B cell (primary cell): ENCODE data around the gene AGR2. TPM values are rescaled to one million over a fixed set of nuclear protein-coding genes. Genes with fewer than 3 reads are reported as not detected.

Experiments used
- ATAC-seq: fragments of 200-7000 bp; cut with Tn5 transposase; one replicate; pipeline ENCODE4 v1.10.0; 2021; ENCODE audit warnings: low read depth, mild to moderate bottlenecking, moderate number of reproducible peaks, moderate library complexity
- CTCF ChIA-PET: fragments of 350-600 bp; sonication (Branson Sonifier 250); formaldehyde crosslinking; loops from one replicate; lab custom pipeline; 2021; ENCODE audit warnings: antibody characterized with exemption, inconsistent platforms; lab: Charles Lee
- POLR2A ChIA-PET: fragments of 350-600 bp; sonication (Branson Sonifier 250); formaldehyde crosslinking; loops from one replicate; lab custom pipeline; 2021; ENCODE audit warnings: antibody characterized with exemption; lab: Charles Lee
- DNase-seq: peaks from one replicate; pipeline ENCODE4 v3.0.0; 2013
- H2AFZ ChIP-seq: 2 replicates; pipeline ENCODE4 v1.6.1; 2012; ENCODE audit warnings: mild to moderate bottlenecking, low read depth, low read length; ENCODE audit not compliant: insufficient read depth, poor library complexity, severe bottlenecking
- H3K27ac ChIP-seq, 2 donors: 1 replicate in 1 of 2; 2 replicates in 1 of 2; pipeline ENCODE4 v1.5.1; 2012 to 2013; ENCODE audit warnings: low read length in 2 of 2, mild to moderate bottlenecking in 2 of 2, moderate library complexity in 1 of 2
- H3K27me3 ChIP-seq, 4 experiments: fragments of 200-600 bp in 1 of 4; sonication (generic) in 1 of 4; replicated peaks in 1 of 4; 1 replicate in 2 of 4; 2 replicates in 2 of 4; pipeline versions ENCODE4 v1.6.1 to v1.7.0; 2013 to 2016; ENCODE audit warnings: low read length in 3 of 4, mild to moderate bottlenecking in 2 of 4, mixed read lengths in 1 of 4, moderate library complexity in 1 of 4; ENCODE audit not compliant: insufficient read depth in 4 of 4, control insufficient read depth in 3 of 4; ENCODE audit errors: control extremely low read depth in 1 of 4
- H3K36me3 ChIP-seq, 2 experiments: replicated peaks in 1 of 2; 1 replicate in 1 of 2; 2 replicates in 1 of 2; pipeline versions ENCODE4 v1.6.1 to v1.7.1; 2013; ENCODE audit warnings: low read length in 1 of 2; ENCODE audit not compliant: insufficient read depth in 2 of 2, control insufficient read depth in 1 of 2; ENCODE audit errors: control extremely low read depth in 1 of 2, extremely low read depth in 1 of 2
- H3K4me1 ChIP-seq, 2 donors: fragments of 200-600 bp in 1 of 2; sonication (generic) in 1 of 2; 1 replicate in 1 of 2; 2 replicates in 1 of 2; pipeline versions ENCODE4 v1.5.1 to v1.6.1; 2013 to 2017; ENCODE audit warnings: low read length in 2 of 2; ENCODE audit not compliant: control insufficient read depth in 2 of 2, insufficient read depth in 2 of 2
- H3K4me2 ChIP-seq: replicated peaks from 2 replicates; pipeline ENCODE3; 2012; ENCODE audit warnings: mild to moderate bottlenecking, low read depth, low read length; ENCODE audit not compliant: poor library complexity, severe bottlenecking
- H3K4me3 ChIP-seq, 5 experiments: fragments of 200-600 bp in 1 of 5; sonication (generic) in 1 of 5; 1 replicate in 3 of 5; 2 replicates in 2 of 5; pipeline versions ENCODE4 v1.5.1 to v1.7.0; 2011 to 2016; ENCODE audit warnings: low read length in 4 of 5, mild to moderate bottlenecking in 4 of 5, low read depth in 2 of 5, control low read depth in 1 of 5, moderate library complexity in 1 of 5; ENCODE audit not compliant: insufficient read depth in 1 of 5; ENCODE audit errors: control extremely low read depth in 1 of 5, extremely low read depth in 1 of 5
- H3K79me2 ChIP-seq: fragments of 200-600 bp; sonication (generic); one replicate; pipeline ENCODE4 v1.6.0; 2016; ENCODE audit warnings: low read length; ENCODE audit not compliant: control insufficient read depth, insufficient read depth
- H3K9ac ChIP-seq: fragments of 200-600 bp; sonication (generic); 2 replicates; pipeline ENCODE4 v1.6.1; 2017; ENCODE audit warnings: mild to moderate bottlenecking, low read length, moderate library complexity
- H3K9me3 ChIP-seq, 3 donors: one replicate each; pipeline versions ENCODE4 v1.6.1 to v1.7.1; 2013; ENCODE audit warnings: low read length in 2 of 3; ENCODE audit not compliant: control insufficient read depth in 2 of 3, insufficient read depth in 1 of 3; ENCODE audit errors: control extremely low read depth in 1 of 3
- H4K20me1 ChIP-seq: 2 replicates; pipeline ENCODE4 v1.6.0; 2012; ENCODE audit warnings: mild to moderate bottlenecking, low read length; ENCODE audit not compliant: insufficient read depth, control insufficient read depth, poor library complexity, severe bottlenecking
- H3K27ac Mint-ChIP-seq: one replicate; pipeline ENCODE4 v1.8.0; 2021; ENCODE audit warnings: mixed read lengths
- H3K27me3 Mint-ChIP-seq: one replicate; pipeline ENCODE4 v1.8.0; 2021; ENCODE audit warnings: mixed read lengths
- H3K4me1 Mint-ChIP-seq: one replicate; pipeline ENCODE4 v1.8.0; 2021; ENCODE audit warnings: mixed read lengths
- H3K4me3 Mint-ChIP-seq: one replicate; pipeline ENCODE4 v1.8.0; 2021; ENCODE audit warnings: mixed read lengths
- H3K9me3 Mint-ChIP-seq: one replicate; pipeline ENCODE4 v1.8.0; 2022; ENCODE audit warnings: mixed read lengths; ENCODE audit not compliant: insufficient read depth
- EZH2 ChIP-seq: IDR thresholded peaks from 2 replicates; pipeline ENCODE4 v1.6.1; 2012; ENCODE audit warnings: borderline replicate concordance, low read depth, mild to moderate bottlenecking, moderate library complexity, low read length; ENCODE audit not compliant: insufficient read depth, poor library complexity, severe bottlenecking
- WGBS: methylation state at CpG from one replicate; pipeline ENCODE4 v1.1.5; 2013; ENCODE audit warnings: missing lambda C conversion rate; ENCODE audit not compliant: insufficient coverage; 5-methylcytosine and 5-hydroxymethylcytosine counted together
- intact Hi-C: fragments of 100-400 bp; cut with micrococcal nuclease; formaldehyde crosslinking; loops from one replicate; pipeline ENCODE4 v1.10.0; 2022
- polyA plus RNA-seq: library from polyadenylated mRNA; depleted of rRNA; stranded (reverse); fragments of >200 nt; gene quantifications from 2 replicates; pipeline ENCODE4 v1.2.3, GENCODE V29; 2012
- total RNA-seq, 2 donors: library from RNA; stranded (reverse); fragments of 120-200 nt in 1 of 2; gene quantifications; 1 replicate in 1 of 2; 2 replicates in 1 of 2; pipeline versions ENCODE4 v1.2.3 to v1.2.4, GENCODE V29; 2013 to 2022
- TF ChIP-seq, protein P1 (sequence below): fragments of 200-600 bp; IDR thresholded peaks from one replicate; pipeline ENCODE4 v1.8.0; 2022; ENCODE audit warnings: antibody characterized with exemption, mild to moderate bottlenecking

The AGR2 gene
- total and polyA plus RNA-seq, 2 donors (not counting 1 experiment from before 2014, with no cell fraction given) = not detected

GRCh38 chr7:16812542-16813231, 7.9 kb upstream of the AGR2 start:
- H3K27me3 ChIP-seq = no peaks in the 10 kb centered on the region
- DNase-seq (no peak), ATAC-seq (no peak)
- H3K9ac ChIP-seq = no peak overlapping the region
- H3K4me2 ChIP-seq = no peak overlapping the region
- no peaks in the 10 kb centered on the region for H3K36me3 ChIP-seq
- Mint-ChIP-seq H3K4me3 (no peak overlapping the region), H3K4me1 (peaks cover 19% of the 10 kb centered on the region), H3K27ac (no peak overlapping the region), H3K27me3 (peaks cover 4% of the 10 kb centered on the region), H3K9me3 (no peaks in the 10 kb centered on the region)
- ChIA-PET CTCF (no interaction called here), POLR2A (no interaction called here)
- WGBS = 100% methylated on average over 1 of the region's 4 CpGs
- no peak overlapping the region for H3K4me3 ChIP-seq
- H3K79me2 ChIP-seq = no peaks in the 10 kb centered on the region
- no peak for TF ChIP-seq EZH2
- TF ChIP-seq, protein P1, sequence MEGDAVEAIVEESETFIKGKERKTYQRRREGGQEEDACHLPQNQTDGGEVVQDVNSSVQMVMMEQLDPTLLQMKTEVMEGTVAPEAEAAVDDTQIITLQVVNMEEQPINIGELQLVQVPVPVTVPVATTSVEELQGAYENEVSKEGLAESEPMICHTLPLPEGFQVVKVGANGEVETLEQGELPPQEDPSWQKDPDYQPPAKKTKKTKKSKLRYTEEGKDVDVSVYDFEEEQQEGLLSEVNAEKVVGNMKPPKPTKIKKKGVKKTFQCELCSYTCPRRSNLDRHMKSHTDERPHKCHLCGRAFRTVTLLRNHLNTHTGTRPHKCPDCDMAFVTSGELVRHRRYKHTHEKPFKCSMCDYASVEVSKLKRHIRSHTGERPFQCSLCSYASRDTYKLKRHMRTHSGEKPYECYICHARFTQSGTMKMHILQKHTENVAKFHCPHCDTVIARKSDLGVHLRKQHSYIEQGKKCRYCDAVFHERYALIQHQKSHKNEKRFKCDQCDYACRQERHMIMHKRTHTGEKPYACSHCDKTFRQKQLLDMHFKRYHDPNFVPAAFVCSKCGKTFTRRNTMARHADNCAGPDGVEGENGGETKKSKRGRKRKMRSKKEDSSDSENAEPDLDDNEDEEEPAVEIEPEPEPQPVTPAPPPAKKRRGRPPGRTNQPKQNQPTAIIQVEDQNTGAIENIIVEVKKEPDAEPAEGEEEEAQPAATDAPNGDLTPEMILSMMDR = no peak
- no peaks in the 10 kb centered on the region for H3K9me3 ChIP-seq
- H2AFZ ChIP-seq = no peak overlapping the region
- no peak overlapping the region for H3K27ac ChIP-seq
- H4K20me1 ChIP-seq = no peaks in the 10 kb centered on the region
- intact Hi-C loops = no loop called here
- H3K4me1 ChIP-seq = peaks cover 6 to 7% of the 10 kb centered on the region in 2 donors

- Histone ChIP-seq H3K36me3 (no peaks in the 10 kb centered on the region), H3K4me2 (no peak overlapping the region), H3K4me3 (no peak overlapping the region), H3K79me2 (no peaks in the 10 kb centered on the region), H3K27me3 (no peaks in the 10 kb centered on the region), H3K4me1 (peaks cover 4% of the 10 kb centered on the region in 2 donors), H2AFZ (no peak overlapping the region), H3K9me3 (no peaks in the 10 kb centered on the region), H3K9ac (no peak overlapping the region), H4K20me1 (no peaks in the 10 kb centered on the region), H3K27ac (no peak overlapping the region)
- peaks cover 9% of the 10 kb centered on the region for H3K4me1 Mint-ChIP-seq
- no peaks in the 10 kb centered on the region for H3K9me3 Mint-ChIP-seq
- ChIA-PET POLR2A (no interaction called here), CTCF (no interaction called here)
- ATAC-seq = no peak
- intact Hi-C loops = no loop called here
- TF ChIP-seq EZH2 = no peak
- TF ChIP-seq, protein P1 = no peak
- no CpG with 5 or more reads among the region's 2 CpGs for WGBS
- no peak for DNase-seq
- no peak overlapping the region for H3K4me3 Mint-ChIP-seq
- H3K27ac Mint-ChIP-seq = no peak overlapping the region
- peaks cover 4% of the 10 kb centered on the region for H3K27me3 Mint-ChIP-seq
These were observed 6.8 kb upstream of the AGR2 start for GRCh38 chr7:16811551-16811950.
